Measurements from ENCODE around the gene SH3RF3.

SH3RF3 gene

GRCh38 chr2:109382226-109382895 is 253.4 kb downstream of the SH3RF3 start:
- no peak for DNase-seq

GRCh38 chr2:109382951-109383350 is 253.9 kb downstream of the SH3RF3 start:
- no peak for DNase-seq

GRCh38 chr2:109383505-109384307 is 254.7 kb downstream of the SH3RF3 start:
- no peak for DNase-seq

- DNase-seq: no peak
Measured at GRCh38 chr2:109384308-109385271, 255.6 kb downstream of the SH3RF3 start.

GRCh38 chr2:109385506-109385905 is 256.5 kb downstream of the SH3RF3 start:
- DNase-seq: no peak

- DNase-seq: no peak
Measured at GRCh38 chr2:109386004-109386695, 257.1 kb downstream of the SH3RF3 start.

GRCh38 chr2:109387221-109387735 is 258.3 kb downstream of the SH3RF3 start:
- DNase-seq: no peak

- DNase-seq: no peak
Measured at GRCh38 chr2:109387778-109388469, 258.9 kb downstream of the SH3RF3 start.

GRCh38 chr2:109391243-109391642 is 262.2 kb downstream of the SH3RF3 start:
- DNase-seq: no peak

- no peak for DNase-seq
Measured at GRCh38 chr2:109392140-109392539, 263.1 kb downstream of the SH3RF3 start.

- DNase-seq: no peak
Measured at GRCh38 chr2:109392816-109393661, 264.0 kb downstream of the SH3RF3 start.

- DNase-seq: no peak
Measured at GRCh38 chr2:109393662-109393972, 264.6 kb downstream of the SH3RF3 start.

GRCh38 chr2:109395494-109396201 is 266.6 kb downstream of the SH3RF3 start:
- DNase-seq: no peak

GRCh38 chr2:109396202-109397180 is 267.5 kb downstream of the SH3RF3 start:
- DNase-seq: no peak

GRCh38 chr2:109397893-109398292 is 268.9 kb downstream of the SH3RF3 start:
- no peak for DNase-seq

GRCh38 chr2:109398366-109399015 is 269.5 kb downstream of the SH3RF3 start:
- no peak for DNase-seq

- no peak for DNase-seq
Measured at GRCh38 chr2:109399066-109399465, 270.1 kb downstream of the SH3RF3 start.

- DNase-seq: no peak
Measured at GRCh38 chr2:109400102-109400501, 271.1 kb downstream of the SH3RF3 start.
